M059J (cell line): ENCODE measurements around the gene SMIM8. TPM values are rescaled to one million over a fixed set of nuclear protein-coding genes. Genes with fewer than 3 reads are reported as not detected.

Experiments used
- DNase-seq: peaks from one replicate; pipeline ENCODE4 v3.0.0-alpha.2; 2012; ENCODE audit warnings: low read depth
- total RNA-seq: library from RNA; depleted of rRNA; stranded (reverse); fragments of >200 nt; shearing (Covaris generic); gene quantifications from 2 replicates; pipeline ENCODE4 v1.2.3, GENCODE V29; 2014; rRNA removed

SMIM8 gene
- total RNA-seq, 1 experiment from 2014 or later = 3.9 TPM

DNA sequence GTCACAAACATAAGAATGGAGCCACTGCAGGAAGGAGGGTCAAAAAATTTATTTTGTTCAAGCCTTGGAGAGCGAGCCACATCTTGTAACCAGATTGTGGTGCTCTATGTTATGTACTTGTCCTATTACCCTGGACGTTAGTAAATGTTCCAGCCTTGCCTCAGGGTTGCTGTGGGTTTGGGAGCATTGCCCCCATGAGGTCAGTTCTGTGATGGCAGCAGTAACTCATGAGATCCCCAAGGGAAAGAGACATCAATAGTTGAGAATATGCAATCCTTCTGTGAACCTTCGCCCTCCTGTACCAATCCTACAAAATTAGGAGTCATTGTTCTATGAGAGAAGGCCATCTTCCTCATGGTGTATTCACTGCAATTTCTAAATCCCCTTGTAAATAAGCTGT lies 68.9 kb downstream of the SMIM8 start:
- DNase-seq = peak; percentile 41

Other genes with a start within 250 kb of the SMIM8 start
- 22.8 and 26.6 TPM in 2 replicates for gene CGA, start 227.5 kb upstream of the SMIM8 start, total RNA-seq
- gene ZNF292, start 167.0 kb upstream of the SMIM8 start, total RNA-seq = 10.0 and 11.1 TPM in 2 replicates
- not detected in 2 replicates for gene GJB7, start 6.7 kb downstream of the SMIM8 start, total RNA-seq
- gene C6orf163, start 22.2 kb downstream of the SMIM8 start, total RNA-seq = not detected in 2 replicates
- 2.4 and 2.7 TPM in 2 replicates for gene CFAP206, start 85.4 kb downstream of the SMIM8 start, total RNA-seq
- gene SLC35A1, start 150.4 kb downstream of the SMIM8 start, total RNA-seq = 11.4 and 12.7 TPM in 2 replicates